ENCODE measurements around the gene SLU7. TPM values are rescaled to one million over a fixed set of nuclear protein-coding genes. Genes with fewer than 3 reads are reported as not detected.

Gene SLU7
- total RNA-seq, 2 experiments from 2014 or later: 32.2 to 46.2 TPM

DNA sequence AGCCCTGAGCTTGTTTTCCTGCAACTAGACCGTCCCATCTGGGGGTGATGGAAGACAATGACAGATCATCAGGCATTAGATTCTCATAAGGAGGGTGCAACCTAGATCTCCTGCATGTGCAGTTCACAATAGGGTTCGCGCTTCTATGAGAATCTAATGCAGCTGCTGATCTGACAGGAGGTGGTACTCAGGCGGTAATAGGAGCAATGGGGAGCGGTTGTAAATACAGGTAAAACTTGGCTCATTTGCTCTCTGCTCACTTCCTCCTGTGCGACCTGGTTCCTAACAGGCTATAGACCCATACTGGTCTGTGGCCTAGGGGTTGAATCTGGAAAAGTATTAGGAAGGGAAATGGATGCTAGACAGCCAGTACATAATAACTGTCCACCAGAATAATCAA is 42.5 kb upstream of the SLU7 start:
- no peaks in the 10 kb centered on the region for H4K20me1 ChIP-seq (ENCODE audit: insufficient read depth, low read length)
- no peaks in the 10 kb centered on the region for H3K9me2 ChIP-seq (ENCODE audit: insufficient read depth, low read length)
- BruUV-seq (replicated peaks): no TSS peak
- DNase-seq (ENCODE audit: low spot score): no peak
- TF ChIP-seq, protein P1, sequence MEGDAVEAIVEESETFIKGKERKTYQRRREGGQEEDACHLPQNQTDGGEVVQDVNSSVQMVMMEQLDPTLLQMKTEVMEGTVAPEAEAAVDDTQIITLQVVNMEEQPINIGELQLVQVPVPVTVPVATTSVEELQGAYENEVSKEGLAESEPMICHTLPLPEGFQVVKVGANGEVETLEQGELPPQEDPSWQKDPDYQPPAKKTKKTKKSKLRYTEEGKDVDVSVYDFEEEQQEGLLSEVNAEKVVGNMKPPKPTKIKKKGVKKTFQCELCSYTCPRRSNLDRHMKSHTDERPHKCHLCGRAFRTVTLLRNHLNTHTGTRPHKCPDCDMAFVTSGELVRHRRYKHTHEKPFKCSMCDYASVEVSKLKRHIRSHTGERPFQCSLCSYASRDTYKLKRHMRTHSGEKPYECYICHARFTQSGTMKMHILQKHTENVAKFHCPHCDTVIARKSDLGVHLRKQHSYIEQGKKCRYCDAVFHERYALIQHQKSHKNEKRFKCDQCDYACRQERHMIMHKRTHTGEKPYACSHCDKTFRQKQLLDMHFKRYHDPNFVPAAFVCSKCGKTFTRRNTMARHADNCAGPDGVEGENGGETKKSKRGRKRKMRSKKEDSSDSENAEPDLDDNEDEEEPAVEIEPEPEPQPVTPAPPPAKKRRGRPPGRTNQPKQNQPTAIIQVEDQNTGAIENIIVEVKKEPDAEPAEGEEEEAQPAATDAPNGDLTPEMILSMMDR (conservative IDR thresholded peaks at IDR 0.05; ENCODE audit: low read length): no peak
- TF ChIP-seq EZH2phosphoT487 (IDR thresholded peaks at IDR 0.05; ENCODE audit: borderline replicate concordance, low read depth, low read length): no peak
- no peak overlapping the region for H2AFZ ChIP-seq (ENCODE audit: low read length)
- intact Hi-C loops (cut with micrococcal nuclease; ENCODE audit: unreplicated experiment): no loop called here
- no peaks in the 10 kb centered on the region for H3K9me3 ChIP-seq (ENCODE audit: low read length)
- H3K27ac ChIP-seq (ENCODE audit: low read depth, low read length, poor library complexity, severe bottlenecking): no peak overlapping the region
- no peak overlapping the region for H3K4me3 ChIP-seq (ENCODE audit: low read depth, low read length, poor library complexity, severe bottlenecking)
- H3K4me1 ChIP-seq (ENCODE audit: insufficient read depth, low read length, poor library complexity, severe bottlenecking): peaks cover 25% of the 10 kb centered on the region
- H3K36me3 ChIP-seq (ENCODE audit: insufficient read depth, low read length): no peaks in the 10 kb centered on the region
- H3K79me2 ChIP-seq (ENCODE audit: insufficient read depth, low read depth, low read length): no peaks in the 10 kb centered on the region
- ChIA-PET CTCF (ENCODE audit: unreplicated experiment) (interaction anchor here (1.3 kb wide), 2 partner anchors 18 to 23 kb away, joined by 3 read pairs; no protein-coding TSS in a partner anchor), POLR2A (interaction anchor here (0.6 kb wide), 1 partner anchor 750 kb away, joined by 3 read pairs; no protein-coding TSS in a partner anchor)
- no peak overlapping the region for H3K4me2 ChIP-seq (ENCODE audit: low read length)

DNA sequence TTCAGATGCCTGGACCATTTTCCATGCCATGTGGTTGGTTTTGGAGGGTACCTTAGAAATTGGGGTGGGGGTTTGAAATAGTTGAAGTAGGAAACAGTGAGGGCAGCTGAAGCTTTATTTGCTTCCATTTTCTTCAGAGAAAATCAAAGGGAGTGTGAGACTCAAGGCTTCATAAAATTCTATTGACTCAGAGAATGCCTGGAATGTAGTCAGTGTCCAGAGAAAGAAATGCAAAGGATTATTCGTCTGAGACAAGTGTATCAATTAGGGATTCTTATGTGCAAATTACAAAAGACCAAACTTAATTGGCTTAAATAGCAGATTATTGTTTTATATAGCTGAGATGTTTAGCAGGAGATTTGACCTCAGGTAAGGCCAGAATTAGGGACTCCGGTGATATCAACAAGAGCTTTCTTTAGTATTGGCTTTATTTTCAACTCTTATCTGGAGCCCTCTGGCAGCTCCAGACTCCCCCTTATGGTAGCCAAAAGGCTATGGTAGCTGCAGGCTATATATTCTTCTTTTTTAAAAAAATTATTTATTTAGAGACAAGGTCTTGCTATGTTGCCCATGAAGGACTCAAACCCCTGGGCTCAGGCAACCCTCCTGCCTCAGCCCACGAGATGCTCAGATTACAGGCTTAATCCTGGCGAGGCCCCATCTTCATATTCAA is 41.6 kb upstream of the SLU7 start:
- H3K4me2 ChIP-seq (ENCODE audit: low read length): no peak overlapping the region
- no peaks in the 10 kb centered on the region for H3K9me3 ChIP-seq (ENCODE audit: low read length)
- no peak overlapping the region for H2AFZ ChIP-seq (ENCODE audit: low read length)
- H3K4me3 ChIP-seq (ENCODE audit: low read depth, low read length, poor library complexity, severe bottlenecking): no peak overlapping the region
- BruUV-seq (replicated peaks): no TSS peak
- no peaks in the 10 kb centered on the region for H4K20me1 ChIP-seq (ENCODE audit: insufficient read depth, low read length)
- intact Hi-C loops (cut with micrococcal nuclease; ENCODE audit: unreplicated experiment): loop anchor here (1.0 kb wide), 1 partner anchor 21 kb away; no protein-coding TSS in a partner anchor
- no peaks in the 10 kb centered on the region for H3K36me3 ChIP-seq (ENCODE audit: insufficient read depth, low read length)
- TF ChIP-seq, protein P1 (conservative IDR thresholded peaks at IDR 0.05; ENCODE audit: low read length): peak; percentile 64
- no peak for TF ChIP-seq EZH2phosphoT487 (IDR thresholded peaks at IDR 0.05; ENCODE audit: borderline replicate concordance, low read depth, low read length)
- CTCF ChIA-PET (ENCODE audit: unreplicated experiment): interaction anchor here (1.3 kb wide), 2 partner anchors 19 to 22 kb away, joined by 3 read pairs; no protein-coding TSS in a partner anchor
- H3K9me2 ChIP-seq (ENCODE audit: insufficient read depth, low read length): no peaks in the 10 kb centered on the region
- no peak for DNase-seq (ENCODE audit: low spot score)
- POLR2A ChIA-PET: interaction anchor here (0.8 to 1.3 kb wide), 2 partner anchors 19 to 47 kb away, joined by 3 to 4 read pairs; no protein-coding TSS in a partner anchor
- no peak overlapping the region for H3K27ac ChIP-seq (ENCODE audit: low read depth, low read length, poor library complexity, severe bottlenecking)
- H3K79me2 ChIP-seq (ENCODE audit: insufficient read depth, low read depth, low read length): no peaks in the 10 kb centered on the region
- peaks cover 18% of the 10 kb centered on the region for H3K4me1 ChIP-seq (ENCODE audit: insufficient read depth, low read length, poor library complexity, severe bottlenecking)

Data from OCI-LY7 (cell line).